Stimulated activated CD8-positive, alpha-beta memory T cell treated with anti-CD3 and anti-CD28 coated beads, Interleukin-4, amount 100 ng/mL, for 24 hours (primary cell): ENCODE data around the gene ARHGAP8.

Source experiments
- DNase-seq: peaks from one replicate; pipeline ENCODE4 v3.0.0-alpha.2; 2020; ENCODE audit warnings: low read depth

Gene ARHGAP8

GRCh38 chr22:44802956-44803355 is 50.6 kb downstream of the ARHGAP8 start:
- no peak for DNase-seq

- no peak for DNase-seq
These were observed 52.0 kb downstream of the ARHGAP8 start for GRCh38 chr22:44804327-44804726.

GRCh38 chr22:44805711-44806110 is 53.3 kb downstream of the ARHGAP8 start:
- DNase-seq, result no peak

GRCh38 chr22:44807232-44807631 is 54.9 kb downstream of the ARHGAP8 start:
- DNase-seq, result no peak

- no peak for DNase-seq
These were observed 55.7 kb downstream of the ARHGAP8 start for GRCh38 chr22:44807915-44808690.

- DNase-seq, result no peak
These were observed 57.1 kb downstream of the ARHGAP8 start for GRCh38 chr22:44809456-44809855.

GRCh38 chr22:44811141-44811540 is 58.8 kb downstream of the ARHGAP8 start:
- DNase-seq, result no peak

- DNase-seq, result no peak
These were observed 61.0 kb downstream of the ARHGAP8 start for GRCh38 chr22:44813416-44813815.

- no peak for DNase-seq
These were observed 62.1 kb downstream of the ARHGAP8 start for GRCh38 chr22:44814266-44815098.

GRCh38 chr22:44815099-44816070 is 63.0 kb downstream of the ARHGAP8 start:
- DNase-seq, result no peak

GRCh38 chr22:44816141-44816540 is 63.8 kb downstream of the ARHGAP8 start:
- DNase-seq, result no peak

- no peak for DNase-seq
These were observed 66.4 kb downstream of the ARHGAP8 start for GRCh38 chr22:44818727-44819126.

- DNase-seq, result no peak
These were observed 67.7 kb downstream of the ARHGAP8 start for GRCh38 chr22:44819966-44820631.

GRCh38 chr22:44821741-44822475 is 69.5 kb downstream of the ARHGAP8 start:
- DNase-seq, result no peak

- DNase-seq, result no peak
These were observed 70.2 kb downstream of the ARHGAP8 start for GRCh38 chr22:44822534-44822933.

- DNase-seq, result no peak
These were observed 71.0 kb downstream of the ARHGAP8 start for GRCh38 chr22:44823396-44823795.

- no peak for DNase-seq
These were observed 71.4 kb downstream of the ARHGAP8 start for GRCh38 chr22:44823806-44824205.

GRCh38 chr22:44824271-44824670 is 71.9 kb downstream of the ARHGAP8 start:
- DNase-seq, result no peak

- no peak for DNase-seq
These were observed 73.2 kb downstream of the ARHGAP8 start for GRCh38 chr22:44825310-44826150.

GRCh38 chr22:44827666-44828190 is 75.4 kb downstream of the ARHGAP8 start:
- no peak for DNase-seq
